ENCODE data around the gene PDXDC1.
"Not testable (repeated sequence)": the region's sequence is repeated elsewhere in the genome, so short reads cannot be mapped to it uniquely, and the experiment has no call there.

The PDXDC1 gene

DNA sequence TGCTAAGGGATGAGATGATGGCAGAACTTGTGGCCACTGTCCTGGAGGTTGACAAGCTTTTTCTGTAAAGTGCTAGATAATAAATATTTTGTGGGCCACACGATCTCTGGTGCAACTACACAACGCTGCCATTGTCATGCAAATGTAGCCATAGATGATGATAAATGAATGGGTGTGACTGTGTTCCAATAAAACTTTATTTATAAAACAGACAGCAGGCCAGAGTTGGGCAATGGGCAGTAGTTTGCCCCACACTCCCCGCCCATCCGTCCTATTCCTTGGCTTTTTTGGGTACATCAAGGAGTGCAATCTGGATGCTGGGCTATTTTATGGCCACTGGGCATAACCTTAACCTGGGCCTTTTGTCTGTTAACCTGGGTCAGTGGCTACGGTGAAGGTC, 184.8 kb downstream of the PDXDC1 start:
- H3K9me3 Mint-ChIP-seq, H3K4me1 Mint-ChIP-seq, H3K36me3 Mint-ChIP-seq, H3K4me3 Mint-ChIP-seq, H3K27me3 Mint-ChIP-seq, H3K27ac Mint-ChIP-seq: not testable (repeated sequence)

DNA sequence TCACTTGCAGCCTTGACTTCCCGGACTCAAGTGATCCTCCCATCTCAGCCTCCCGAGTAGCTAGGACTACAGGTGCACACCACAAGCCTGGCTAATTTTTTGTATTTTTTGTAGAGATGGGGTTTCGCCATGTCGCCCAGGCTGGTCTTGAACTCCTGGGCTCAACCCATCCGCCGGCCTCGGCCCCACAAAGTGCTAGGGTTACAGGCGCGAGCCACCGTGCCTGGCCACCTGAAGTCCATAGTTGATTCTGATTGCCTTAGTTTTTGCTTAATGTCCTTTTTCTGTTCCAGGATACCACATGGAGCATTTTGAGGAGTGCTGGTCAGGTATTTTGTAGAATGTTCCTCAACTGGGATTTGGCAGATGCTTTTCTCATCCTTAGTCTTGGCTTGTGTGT, 185.7 kb downstream of the PDXDC1 start:
- H3K4me1 Mint-ChIP-seq, H3K27me3 Mint-ChIP-seq, H3K9me3 Mint-ChIP-seq, H3K4me3 Mint-ChIP-seq, H3K27ac Mint-ChIP-seq, H3K36me3 Mint-ChIP-seq: not testable (repeated sequence)

DNA sequence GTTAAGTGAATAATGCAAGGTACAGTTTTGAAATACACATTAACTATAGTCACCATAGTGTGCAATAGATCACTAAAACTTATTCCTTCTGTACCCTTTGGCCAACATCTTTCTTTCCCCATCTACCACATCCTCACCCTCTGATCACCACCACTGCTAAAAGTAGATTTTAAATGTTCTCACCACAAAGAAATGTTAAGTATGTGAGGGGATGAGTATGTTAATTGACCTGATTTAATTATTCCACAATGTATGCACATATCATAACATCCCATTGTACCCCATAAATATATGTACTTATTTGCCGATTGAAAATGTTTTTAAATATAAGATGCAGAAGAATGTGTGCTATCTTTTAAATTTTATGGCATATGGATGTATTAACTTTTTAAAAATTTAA, 188.2 kb downstream of the PDXDC1 start:
- not testable (repeated sequence) for H3K36me3 Mint-ChIP-seq, H3K4me3 Mint-ChIP-seq, H3K27ac Mint-ChIP-seq, H3K27me3 Mint-ChIP-seq, H3K9me3 Mint-ChIP-seq, H3K4me1 Mint-ChIP-seq

DNA sequence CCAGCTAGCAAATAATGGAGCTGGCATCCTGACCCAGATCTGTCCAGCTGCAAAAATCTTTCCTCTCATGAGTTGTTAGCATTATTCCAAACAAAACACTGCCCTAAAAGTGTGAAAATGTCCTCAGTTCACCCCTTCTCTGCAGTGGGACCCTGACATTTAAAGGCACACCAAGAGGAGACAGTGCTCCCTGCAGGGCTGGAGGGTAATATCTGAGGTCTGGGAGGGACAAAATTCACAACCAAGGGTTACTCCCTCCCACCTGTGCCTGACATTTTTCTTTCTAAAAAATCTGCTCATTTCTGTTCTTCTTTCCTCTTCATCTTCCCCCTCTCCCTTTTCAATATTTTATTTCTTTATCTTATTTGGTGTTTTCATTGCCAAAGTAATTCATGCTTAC, 191.4 kb downstream of the PDXDC1 start:
- H3K4me1 Mint-ChIP-seq, H3K4me3 Mint-ChIP-seq, H3K27ac Mint-ChIP-seq, H3K9me3 Mint-ChIP-seq, H3K36me3 Mint-ChIP-seq, H3K27me3 Mint-ChIP-seq: not testable (repeated sequence)

DNA sequence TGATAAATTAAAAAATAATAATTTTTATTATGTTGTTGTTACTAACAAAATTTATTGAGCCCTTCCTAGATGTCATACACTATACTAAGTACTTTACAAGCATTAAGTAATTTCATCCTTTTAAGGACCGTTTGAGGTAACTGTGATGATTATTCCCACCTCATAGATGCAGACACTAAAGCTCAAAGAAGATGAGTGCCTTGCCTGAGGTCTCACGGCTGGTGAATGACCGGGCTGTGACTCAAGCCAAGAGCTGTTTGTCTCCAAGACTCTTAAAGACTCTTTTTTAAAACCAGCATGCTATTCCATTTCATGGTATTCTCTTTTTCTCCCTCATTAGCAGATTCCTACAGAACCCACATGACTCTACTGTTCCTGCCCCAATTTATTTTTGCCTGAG, 193.5 kb downstream of the PDXDC1 start:
- not testable (repeated sequence) for H3K27me3 Mint-ChIP-seq, H3K9me3 Mint-ChIP-seq, H3K27ac Mint-ChIP-seq, H3K4me1 Mint-ChIP-seq, H3K4me3 Mint-ChIP-seq, H3K36me3 Mint-ChIP-seq

DNA sequence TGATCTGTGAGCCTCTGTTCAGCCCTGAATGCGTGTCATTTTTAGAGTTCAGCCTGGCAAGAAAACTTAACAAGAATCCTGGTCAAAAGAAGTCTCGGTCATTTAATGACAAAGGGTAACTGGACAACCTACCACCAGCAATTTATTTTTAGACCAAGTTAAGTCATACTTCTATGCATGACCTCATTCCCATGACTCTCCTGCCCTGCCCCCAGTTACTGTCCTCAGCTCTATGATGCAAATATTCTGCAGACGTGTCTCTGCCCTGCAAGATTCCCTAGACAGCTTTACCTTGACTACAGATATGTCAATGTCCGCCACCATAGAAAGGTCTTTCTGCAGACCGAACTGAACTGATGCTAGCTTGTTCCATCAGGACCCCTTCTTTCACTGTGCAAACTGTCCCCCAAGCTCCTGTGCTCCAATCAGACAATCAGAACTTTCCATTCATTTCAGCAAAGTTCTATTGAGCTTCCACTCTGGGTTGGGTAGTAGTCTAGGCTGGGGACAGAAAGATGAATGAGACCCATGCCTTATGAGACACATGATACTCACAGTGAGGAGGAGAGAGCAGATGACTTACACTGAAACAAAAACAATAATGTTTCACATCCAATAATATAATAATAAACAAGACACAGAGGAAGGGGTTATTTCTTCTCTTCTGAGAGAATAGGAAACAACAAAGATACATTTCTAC, 194.3 kb downstream of the PDXDC1 start:
- not testable (repeated sequence) for H3K27ac Mint-ChIP-seq, H3K4me1 Mint-ChIP-seq, H3K36me3 Mint-ChIP-seq, H3K4me3 Mint-ChIP-seq, H3K9me3 Mint-ChIP-seq, H3K27me3 Mint-ChIP-seq

DNA sequence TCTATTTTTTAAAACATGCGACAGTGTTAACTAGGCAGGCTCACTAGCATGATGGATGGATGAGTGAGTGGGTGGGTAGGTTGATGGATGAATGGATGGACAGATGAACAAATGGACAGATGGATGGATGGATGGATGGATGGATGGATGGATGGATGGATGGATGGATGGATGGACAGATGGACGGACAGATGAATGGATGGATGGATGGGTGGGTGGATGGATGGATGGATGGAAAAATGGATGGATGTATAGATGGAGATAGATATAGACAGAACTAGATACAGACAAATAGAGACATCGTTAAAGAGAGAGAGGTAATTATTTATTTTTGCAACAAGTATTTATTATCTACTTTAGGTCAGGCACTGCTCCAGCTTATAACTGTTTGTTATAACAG, 205.1 kb downstream of the PDXDC1 start:
- not testable (repeated sequence) for H3K27ac Mint-ChIP-seq, H3K4me3 Mint-ChIP-seq, H3K36me3 Mint-ChIP-seq, H3K9me3 Mint-ChIP-seq, H3K4me1 Mint-ChIP-seq, H3K27me3 Mint-ChIP-seq

DNA sequence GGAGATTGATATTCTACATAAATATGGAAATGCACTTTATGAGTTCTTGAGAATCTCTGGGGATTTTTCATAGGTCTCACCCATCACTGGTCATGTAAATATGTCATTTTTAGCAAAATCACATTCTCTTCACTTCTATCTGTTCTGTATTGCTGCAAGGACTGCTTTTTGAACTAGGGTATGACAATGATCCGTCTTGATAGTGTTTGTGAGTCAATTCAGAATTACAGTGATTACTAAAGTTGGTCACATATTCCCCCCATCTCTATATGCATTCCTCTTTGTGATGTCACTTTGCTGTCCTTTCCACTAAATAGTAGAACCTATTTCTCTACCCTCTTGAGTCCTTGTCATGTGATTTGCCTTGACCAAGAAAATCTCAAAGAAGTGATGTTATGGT, 206.1 kb downstream of the PDXDC1 start:
- not testable (repeated sequence) for H3K4me3 Mint-ChIP-seq, H3K9me3 Mint-ChIP-seq, H3K27ac Mint-ChIP-seq

DNA sequence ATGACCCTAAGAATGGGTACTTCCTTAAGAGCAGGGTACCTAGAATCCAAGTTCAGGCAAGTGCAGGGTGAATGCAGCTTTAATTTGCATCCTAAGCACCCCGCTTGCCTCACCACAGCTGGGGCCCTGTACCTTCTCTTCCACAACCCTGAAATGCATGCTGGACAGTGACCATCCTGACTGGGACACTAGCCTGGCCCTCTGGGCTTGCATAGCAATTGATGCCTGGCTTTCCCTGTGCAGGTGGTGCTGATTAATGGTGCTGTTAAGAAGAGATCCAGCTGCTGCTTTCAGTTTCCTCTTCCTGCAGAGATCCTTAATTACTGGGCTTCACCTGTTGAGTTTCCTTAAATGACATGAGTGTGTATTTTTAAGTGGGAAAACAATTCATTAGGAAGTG, 209.2 kb downstream of the PDXDC1 start:
- not testable (repeated sequence) for H3K9me3 Mint-ChIP-seq

More for the DNA sequence above, 206.1 kb downstream of the PDXDC1 start:
- H3K4me1 Mint-ChIP-seq, H3K36me3 Mint-ChIP-seq, H3K27me3 Mint-ChIP-seq: not testable (repeated sequence)

More for the DNA sequence above, 209.2 kb downstream of the PDXDC1 start:
- not testable (repeated sequence) for H3K27ac Mint-ChIP-seq, H3K27me3 Mint-ChIP-seq, H3K4me1 Mint-ChIP-seq, H3K4me3 Mint-ChIP-seq, H3K36me3 Mint-ChIP-seq

Measured in activated naive CD4-positive, alpha-beta T cell treated with anti-CD3 and anti-CD28 coated beads, Interleukin-2, amount 50 U/mL, for 24 hours (primary cell).